ACC112 (cell line): ENCODE results near the gene RGS16.
"Not testable (repeated sequence)": the region's sequence is repeated elsewhere in the genome, so short reads cannot be mapped to it uniquely, and the experiment has no call there.

Experiments used
- H2AFZ ChIP-seq: fragments of 200-600 bp; sonication (generic); one replicate; pipeline ENCODE4 v1.6.0; 2017; ENCODE audit warnings: antibody characterized with exemption, low read length; ENCODE audit not compliant: unreplicated experiment
- H3K27ac ChIP-seq: fragments of 200-600 bp; sonication (generic); 2 replicates; pipeline ENCODE4 v1.5.1; 2014; ENCODE audit warnings: low read depth, mild to moderate bottlenecking, antibody characterized with exemption, low read length, moderate library complexity
- H3K27me3 ChIP-seq: fragments of 200-600 bp; sonication (generic); 2 replicates; pipeline ENCODE4 v1.6.1; 2014; ENCODE audit warnings: mild to moderate bottlenecking, antibody characterized with exemption, low read length, moderate library complexity, mixed read lengths; ENCODE audit not compliant: insufficient read depth
- H3K36me3 ChIP-seq: fragments of 200-600 bp; sonication (generic); 2 replicates; pipeline ENCODE4 v1.6.1; 2016; ENCODE audit warnings: mild to moderate bottlenecking, antibody characterized with exemption, low read length, moderate library complexity, mixed read lengths; ENCODE audit not compliant: insufficient read depth
- H3K4me1 ChIP-seq: fragments of 200-600 bp; sonication (generic); one replicate; pipeline ENCODE4 v1.6.1; 2016; ENCODE audit warnings: low read length, mixed read lengths; ENCODE audit not compliant: insufficient read depth, unreplicated experiment, control insufficient read depth
- H3K4me3 ChIP-seq: fragments of 200-600 bp; sonication (generic); 2 replicates; pipeline ENCODE4 v1.5.1; 2014; ENCODE audit warnings: mild to moderate bottlenecking, low read depth, low read length
- H3K79me2 ChIP-seq: fragments of 200-600 bp; sonication (generic); one replicate; pipeline ENCODE4 v1.6.0; 2016; ENCODE audit warnings: low read length; ENCODE audit not compliant: control insufficient read depth, unreplicated experiment, insufficient read depth

The RGS16 gene

DNA sequence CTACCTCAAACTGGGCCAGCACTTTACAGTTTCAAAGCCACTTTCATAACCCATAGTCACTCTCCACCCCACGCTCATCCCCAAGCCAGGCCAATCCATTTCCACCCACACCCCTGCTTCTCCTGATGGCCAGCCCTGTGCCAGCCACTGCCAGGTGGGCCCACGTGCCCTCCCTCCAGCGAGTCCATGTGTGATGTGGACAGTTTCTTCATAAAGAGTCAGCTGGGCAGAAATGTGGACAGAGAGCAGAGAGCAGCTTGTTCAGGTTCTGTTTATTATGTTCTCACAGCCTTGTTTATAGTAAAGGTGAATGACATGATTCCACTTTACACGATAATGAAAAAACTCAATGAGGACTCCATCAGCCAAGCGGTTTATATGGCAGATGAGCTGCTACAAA, 37.4 kb upstream of the RGS16 start:
- H3K36me3 ChIP-seq: no peaks in the 10 kb centered on the region
- H3K4me1 ChIP-seq: no peaks in the 10 kb centered on the region
- H2AFZ ChIP-seq: no peak overlapping the region
- no peak overlapping the region for H3K27ac ChIP-seq
- H3K79me2 ChIP-seq: no peaks in the 10 kb centered on the region
- no peak overlapping the region for H3K4me3 ChIP-seq
- H3K27me3 ChIP-seq: peaks cover 24% of the 10 kb centered on the region

DNA sequence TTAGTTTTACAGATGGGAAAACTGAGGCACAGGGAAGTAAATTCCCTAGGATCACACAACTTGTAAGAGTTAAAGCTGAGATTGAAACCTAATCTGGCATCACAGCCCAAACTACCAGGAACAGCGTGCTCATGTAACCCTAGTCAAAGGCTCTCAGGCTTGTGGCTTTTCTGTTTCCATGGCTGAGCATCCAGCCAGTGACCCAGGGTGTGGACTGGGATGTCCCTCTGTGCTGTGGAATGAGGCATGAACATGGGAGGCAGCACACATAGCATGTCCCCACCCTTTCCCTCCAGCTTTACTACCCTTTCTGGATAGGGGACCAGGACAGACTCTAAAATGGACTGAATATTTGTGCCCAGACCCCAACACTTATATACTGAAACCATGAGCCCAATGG, 35.1 kb upstream of the RGS16 start:
- no peak overlapping the region for H3K4me3 ChIP-seq
- no peaks in the 10 kb centered on the region for H3K4me1 ChIP-seq
- no peaks in the 10 kb centered on the region for H3K36me3 ChIP-seq
- no peak overlapping the region for H2AFZ ChIP-seq
- H3K27me3 ChIP-seq: peaks cover 16% of the 10 kb centered on the region
- no peaks in the 10 kb centered on the region for H3K79me2 ChIP-seq
- no peak overlapping the region for H3K27ac ChIP-seq

DNA sequence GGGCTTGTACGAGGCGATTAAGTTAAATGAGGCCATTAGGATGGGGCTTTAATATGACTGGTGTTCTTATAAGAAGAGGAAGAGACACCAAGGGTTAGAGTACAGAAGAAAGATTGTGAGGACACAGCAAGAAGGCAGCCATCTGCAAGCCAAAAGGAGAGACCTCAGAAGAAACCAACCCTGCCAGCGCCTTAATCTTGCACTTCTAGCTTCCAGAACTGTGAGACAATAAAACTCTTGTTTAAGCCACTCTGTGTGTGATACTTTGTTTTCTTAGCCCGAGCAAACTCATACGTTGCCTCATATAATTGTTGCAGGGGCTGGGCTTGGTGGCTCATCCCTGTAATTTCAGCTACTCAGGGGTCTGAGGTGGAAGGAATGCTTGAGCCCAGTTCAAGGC, 33.6 kb upstream of the RGS16 start:
- Histone ChIP-seq H2AFZ (no peak overlapping the region), H3K27me3 (peaks cover 16% of the 10 kb centered on the region), H3K4me3 (no peak overlapping the region), H3K79me2 (no peaks in the 10 kb centered on the region), H3K4me1 (no peaks in the 10 kb centered on the region), H3K36me3 (no peaks in the 10 kb centered on the region), H3K27ac (no peak overlapping the region)

DNA sequence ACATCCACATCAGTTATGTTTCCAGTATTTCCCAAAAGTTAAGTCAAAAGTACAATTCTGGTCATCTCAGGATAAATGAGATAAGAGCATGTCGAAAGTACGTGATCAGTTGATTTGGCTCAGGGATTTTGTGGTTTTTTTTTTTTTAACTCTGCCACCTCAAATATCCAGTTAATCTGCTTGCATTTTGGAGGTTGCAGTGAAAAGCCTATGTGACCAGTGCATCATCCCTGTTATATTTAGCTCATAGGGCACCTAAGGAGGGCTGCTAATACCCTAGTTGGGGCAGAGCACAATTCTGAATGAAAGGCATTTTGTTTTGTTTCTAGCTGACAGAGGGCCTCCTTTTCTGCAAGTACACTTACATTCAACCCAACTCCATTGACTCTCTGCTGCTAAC, 31.7 kb upstream of the RGS16 start:
- Histone ChIP-seq H3K79me2 (no peaks in the 10 kb centered on the region), H3K4me1 (peaks cover under 1% of the 10 kb centered on the region), H3K27me3 (peaks cover 10% of the 10 kb centered on the region), H3K27ac (no peak overlapping the region), H3K36me3 (no peaks in the 10 kb centered on the region), H2AFZ (no peak overlapping the region), H3K4me3 (no peak overlapping the region)

DNA sequence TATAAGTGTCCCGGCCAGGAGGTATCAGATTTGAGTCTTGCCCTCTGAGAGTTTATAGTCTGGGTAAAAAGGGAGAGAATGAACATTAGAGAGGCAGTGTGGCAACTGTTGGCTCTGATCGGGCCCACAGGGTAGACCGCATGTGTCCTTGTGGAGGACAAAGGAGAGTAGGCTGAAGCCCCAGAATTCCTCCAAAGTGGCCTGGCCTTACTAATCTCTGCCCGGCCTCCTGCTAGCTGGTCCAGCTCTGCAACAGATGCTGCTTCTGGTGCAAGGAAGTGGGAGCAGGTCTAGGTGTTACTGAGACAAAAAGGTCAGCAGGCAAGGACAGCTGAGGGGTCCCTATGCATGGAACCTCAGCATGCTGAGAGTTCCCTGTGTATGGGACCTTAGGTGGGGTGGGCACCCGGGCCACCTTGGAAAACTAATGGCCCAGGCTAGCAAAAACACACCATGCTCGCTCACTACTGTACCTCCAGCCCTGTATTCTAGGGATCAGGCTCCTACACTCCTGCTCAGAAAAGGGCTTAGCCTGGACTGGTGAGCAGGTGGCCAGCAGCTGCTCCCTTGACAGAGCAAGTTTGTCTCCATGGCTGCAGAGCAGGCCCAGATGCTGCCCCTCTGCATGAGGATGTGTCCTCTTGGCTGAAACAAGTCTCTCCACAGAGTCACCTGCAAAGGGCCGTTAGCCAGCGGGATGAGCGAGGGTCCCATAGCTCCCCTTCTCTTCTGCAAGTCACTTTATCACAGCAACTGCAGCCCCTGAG, 30.3 kb upstream of the RGS16 start:
- peaks cover 3% of the 10 kb centered on the region for H3K27me3 ChIP-seq
- no peaks in the 10 kb centered on the region for H3K36me3 ChIP-seq
- H3K4me3 ChIP-seq: no peak overlapping the region
- no peaks in the 10 kb centered on the region for H3K79me2 ChIP-seq
- peaks cover 12% of the 10 kb centered on the region for H3K4me1 ChIP-seq
- H3K27ac ChIP-seq: no peak overlapping the region
- no peak overlapping the region for H2AFZ ChIP-seq

GRCh38 chr1:182633657-182634281, 29.6 kb upstream of the RGS16 start:
- Histone ChIP-seq H3K4me1 (peaks cover 12% of the 10 kb centered on the region), H3K36me3 (no peaks in the 10 kb centered on the region), H3K27ac (no peak overlapping the region), H2AFZ (no peak overlapping the region), H3K79me2 (no peaks in the 10 kb centered on the region), H3K27me3 (no peaks in the 10 kb centered on the region; the same call in 1 of the 2 replicates), H3K4me3 (no peak overlapping the region)

DNA sequence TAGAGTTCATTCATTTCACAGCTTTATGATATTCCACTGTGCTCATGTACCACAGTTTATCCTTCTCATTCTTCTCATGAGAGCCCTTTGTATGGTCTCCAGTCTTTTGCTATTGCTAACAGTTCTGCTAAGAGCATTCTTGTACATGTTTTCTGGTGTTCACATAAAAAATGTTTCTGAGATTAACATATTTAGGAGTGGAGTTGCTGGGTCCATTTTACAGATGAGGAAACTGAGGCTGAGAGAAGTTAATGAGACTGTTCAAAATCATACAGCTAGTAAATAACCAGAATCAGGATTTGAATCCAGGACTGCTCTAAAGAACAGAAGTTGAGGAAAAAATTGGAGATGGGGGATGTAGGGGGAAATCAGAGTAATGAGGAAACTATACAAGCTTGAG, 28.8 kb upstream of the RGS16 start:
- H3K36me3 ChIP-seq: no peaks in the 10 kb centered on the region

DNA sequence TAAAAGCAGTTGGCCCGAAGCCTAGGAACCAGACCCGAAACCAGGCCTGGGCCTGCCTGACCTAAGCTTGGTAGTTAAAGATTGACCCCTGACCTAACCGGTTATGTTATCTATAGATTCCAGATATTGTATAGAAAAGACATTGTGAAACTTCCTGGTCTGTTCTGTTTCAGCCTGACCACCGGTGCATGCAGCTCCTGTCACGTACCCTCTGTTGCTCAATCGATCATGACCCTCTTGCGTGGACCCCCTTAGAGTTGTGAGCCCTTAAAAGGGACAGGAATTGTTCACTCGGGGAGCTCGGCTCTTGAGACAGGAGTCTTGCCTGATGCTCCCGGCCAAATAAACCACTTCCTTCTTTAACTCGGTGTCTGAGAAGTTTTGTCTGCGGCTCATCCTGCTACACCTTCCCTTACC, 28.3 kb upstream of the RGS16 start:
- H3K27me3 ChIP-seq, H3K36me3 ChIP-seq, H2AFZ ChIP-seq, H3K27ac ChIP-seq, H3K4me3 ChIP-seq, H3K79me2 ChIP-seq: not testable (repeated sequence)
- peaks cover 12% of the 10 kb centered on the region for H3K4me1 ChIP-seq

More for the DNA sequence above, 28.8 kb upstream of the RGS16 start:
- H3K4me3 ChIP-seq: no peak overlapping the region
- H3K4me1 ChIP-seq: peaks cover 12% of the 10 kb centered on the region
- H2AFZ ChIP-seq: no peak overlapping the region
- no peaks in the 10 kb centered on the region for H3K79me2 ChIP-seq
- no peaks in the 10 kb centered on the region for H3K27me3 ChIP-seq
- H3K27ac ChIP-seq: no peak overlapping the region

DNA sequence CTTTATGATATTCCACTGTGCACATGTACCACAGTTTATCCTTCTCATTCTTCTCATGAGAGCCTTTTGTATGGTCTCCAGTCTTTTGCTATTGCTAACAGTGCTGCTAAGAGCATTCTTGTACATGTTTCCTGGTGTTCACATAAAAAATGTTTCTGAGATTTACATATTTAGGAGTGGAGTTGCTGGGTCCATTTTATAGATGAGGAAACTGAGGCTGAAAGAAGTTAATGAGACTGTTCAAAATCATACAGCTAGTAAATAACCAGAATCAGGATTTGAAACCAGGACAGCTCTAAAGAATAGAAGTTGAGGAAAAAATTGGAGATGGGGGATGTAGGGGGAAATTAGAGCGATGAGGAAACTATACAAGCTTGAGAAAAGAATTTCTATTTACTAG, 27.8 kb upstream of the RGS16 start:
- no peak overlapping the region for H2AFZ ChIP-seq
- no peaks in the 10 kb centered on the region for H3K36me3 ChIP-seq
- no peak overlapping the region for H3K27ac ChIP-seq

DNA sequence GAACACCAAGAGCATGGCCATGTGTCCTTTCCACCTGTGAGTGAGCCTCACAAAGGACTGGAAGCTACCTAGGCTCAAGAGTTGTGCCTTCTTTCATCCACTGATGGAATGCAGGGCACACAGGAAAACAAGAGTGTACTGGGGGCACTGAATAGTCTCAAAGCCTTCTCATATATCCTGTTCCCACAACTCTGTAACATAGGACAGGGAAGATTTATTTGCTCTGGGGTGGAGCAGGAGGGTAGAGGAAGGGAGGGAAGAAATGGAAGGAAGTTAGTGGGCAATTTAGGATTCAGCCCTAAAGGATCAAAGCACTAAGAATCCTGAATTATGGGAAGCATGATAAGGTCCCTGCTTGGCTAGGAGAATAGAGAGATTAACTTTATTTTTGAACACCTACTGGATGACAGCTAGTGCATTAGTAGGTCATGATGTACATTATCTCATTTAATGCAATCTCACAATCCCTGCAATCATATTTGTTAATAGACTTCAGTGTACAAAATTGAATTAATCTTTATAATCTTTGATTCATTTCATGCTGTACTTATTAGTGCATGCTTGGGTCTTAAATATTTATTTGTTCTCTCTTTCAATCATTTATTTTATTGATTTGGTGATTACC, 27.0 kb upstream of the RGS16 start:
- Histone ChIP-seq H3K36me3 (no peaks in the 10 kb centered on the region), H3K79me2 (no peaks in the 10 kb centered on the region), H3K4me3 (no peak overlapping the region), H3K27me3 (no peaks in the 10 kb centered on the region), H3K4me1 (peaks cover 18% of the 10 kb centered on the region), H3K27ac (no peak overlapping the region), H2AFZ (no peak overlapping the region)

More for the DNA sequence above, 27.8 kb upstream of the RGS16 start:
- Histone ChIP-seq H3K79me2 (no peaks in the 10 kb centered on the region), H3K27me3 (no peaks in the 10 kb centered on the region), H3K4me1 (peaks cover 12% of the 10 kb centered on the region), H3K4me3 (no peak overlapping the region)

- H3K4me3 ChIP-seq: no peak overlapping the region
- no peaks in the 10 kb centered on the region for H3K79me2 ChIP-seq
- no peak overlapping the region for H3K27ac ChIP-seq
- no peak overlapping the region for H2AFZ ChIP-seq
- no peaks in the 10 kb centered on the region for H3K36me3 ChIP-seq
- no peaks in the 10 kb centered on the region for H3K27me3 ChIP-seq
- peaks cover 23% of the 10 kb centered on the region for H3K4me1 ChIP-seq
Observed at GRCh38 chr1:182630586-182630985, 26.4 kb upstream of the RGS16 start.
